Airway epithelial cell (primary cell): ENCODE data around the gene VCX2. TPM values are rescaled to one million over a fixed set of nuclear protein-coding genes. Genes with fewer than 3 reads are reported as not detected.

Source experiments
- total RNA-seq: library from RNA; depleted of rRNA; stranded (reverse); fragments of >200 nt; gene quantifications from 2 replicates; pipeline ENCODE4 v1.2.3, GENCODE V29; 2015

Gene VCX2
- not detected in 2 replicates for total RNA-seq

GRCh38 chrX:8171169-8171568, at the start of gene VCX2:
Gene VCX2 (minus strand): TSS chrX:8171267. CDS start chrX:8170643, 624 bp downstream.

Other genes with a start within 250 kb of the VCX2 start
- gene PNPLA4, start 243.9 kb downstream of the VCX2 start, total RNA-seq, result 35.8 and 41.9 TPM in 2 replicates